Neural crest cell (in vitro differentiated cells): ENCODE measurements around the gene BOD1L1. TPM values are rescaled to one million over a fixed set of nuclear protein-coding genes. Genes with fewer than 3 reads are reported as not detected.
A peak's percentile ranks its signal among the peaks of the same experiment; 100 is the strongest.

ENCODE experiments used
- DNase-seq: peaks from one replicate; pipeline ENCODE4 v3.0.0; 2021; ENCODE audit warnings: low read depth, mixed read lengths, low spot score
- H3K27ac Mint-ChIP-seq: one replicate; pipeline ENCODE4 v1.8.0; 2021; ENCODE audit warnings: mild to moderate bottlenecking, mixed read lengths; ENCODE audit not compliant: unreplicated experiment
- H3K27me3 Mint-ChIP-seq: 2 replicates; pipeline ENCODE4 v1.8.0; 2021; ENCODE audit warnings: low read depth, mild to moderate bottlenecking, mixed read lengths
- H3K36me3 Mint-ChIP-seq: 2 replicates; pipeline ENCODE4 v1.8.0; 2021; ENCODE audit warnings: low read depth, mild to moderate bottlenecking, mixed read lengths
- H3K4me1 Mint-ChIP-seq: 2 replicates; pipeline ENCODE4 v1.8.0; 2021; ENCODE audit warnings: mixed read lengths
- H3K4me3 Mint-ChIP-seq: one replicate; pipeline ENCODE4 v1.8.0; 2021; ENCODE audit warnings: mild to moderate bottlenecking, mixed read lengths
- H3K9me3 Mint-ChIP-seq: 2 replicates; pipeline ENCODE4 v1.8.0; 2021; ENCODE audit warnings: mixed read lengths
- CTCF ChIP-seq: fragments of 200-600 bp; sonication (generic); conservative IDR thresholded peaks from 2 replicates; pipeline ENCODE4 v1.5.0; 2021; ENCODE audit warnings: antibody characterized with exemption, mild to moderate bottlenecking
- total RNA-seq: library from RNA; stranded (reverse); gene quantifications from 2 replicates; pipeline ENCODE4 v1.2.1, GENCODE V29; 2021

Gene BOD1L1
- total RNA-seq, 1 donor from 2014 or later = 27.9 TPM

GRCh38 chr4:13590766-13591165, 36.8 kb downstream of the BOD1L1 start:
- Mint-ChIP-seq H3K4me1 (no peaks in the 10 kb centered on the region), H3K9me3 (no peaks in the 10 kb centered on the region), H3K27me3 (no peaks in the 10 kb centered on the region), H3K4me3 (no peak overlapping the region), H3K27ac (no peak overlapping the region), H3K36me3 (no peaks in the 10 kb centered on the region)
- no peak for DNase-seq
- no peak for TF ChIP-seq CTCF

- no peaks in the 10 kb centered on the region for H3K27me3 Mint-ChIP-seq
- no peak overlapping the region for H3K4me3 Mint-ChIP-seq
- H3K36me3 Mint-ChIP-seq = peaks cover 3% of the 10 kb centered on the region
These were observed 38.6 kb downstream of the BOD1L1 start for GRCh38 chr4:13588954-13589353.

GRCh38 chr4:13584481-13584880, 43.0 kb downstream of the BOD1L1 start:
- H3K9me3 Mint-ChIP-seq = no peaks in the 10 kb centered on the region
- no peaks in the 10 kb centered on the region for H3K27me3 Mint-ChIP-seq
- peaks cover 5% of the 10 kb centered on the region for H3K36me3 Mint-ChIP-seq
- peak overlapping the region; percentile 83 for H3K27ac Mint-ChIP-seq
- no peaks in the 10 kb centered on the region for H3K4me1 Mint-ChIP-seq
- no peak overlapping the region for H3K4me3 Mint-ChIP-seq
- no peak for DNase-seq
- no peak for TF ChIP-seq CTCF

More at GRCh38 chr4:13588954-13589353, 38.6 kb downstream of the BOD1L1 start:
- TF ChIP-seq CTCF = no peak
- no peaks in the 10 kb centered on the region for H3K9me3 Mint-ChIP-seq
- no peak overlapping the region for H3K27ac Mint-ChIP-seq
- no peak for DNase-seq
- no peaks in the 10 kb centered on the region for H3K4me1 Mint-ChIP-seq

GRCh38 chr4:13580036-13580435, 47.5 kb downstream of the BOD1L1 start:
- Mint-ChIP-seq H3K4me3 (no peak overlapping the region), H3K36me3 (peaks cover 10% of the 10 kb centered on the region), H3K4me1 (no peaks in the 10 kb centered on the region), H3K27me3 (no peaks in the 10 kb centered on the region), H3K9me3 (no peaks in the 10 kb centered on the region), H3K27ac (no peak overlapping the region)
- no peak for TF ChIP-seq CTCF
- DNase-seq = no peak

GRCh38 chr4:13577660-13578059, 49.9 kb downstream of the BOD1L1 start:
- Mint-ChIP-seq H3K9me3 (no peaks in the 10 kb centered on the region), H3K27ac (no peak overlapping the region), H3K36me3 (peaks cover 7% of the 10 kb centered on the region), H3K27me3 (no peaks in the 10 kb centered on the region), H3K4me1 (no peaks in the 10 kb centered on the region), H3K4me3 (no peak overlapping the region)
- no peak for DNase-seq
- TF ChIP-seq CTCF = no peak

- Mint-ChIP-seq H3K27me3 (no peaks in the 10 kb centered on the region), H3K9me3 (no peaks in the 10 kb centered on the region), H3K36me3 (peaks cover 10% of the 10 kb centered on the region), H3K4me1 (no peaks in the 10 kb centered on the region), H3K4me3 (no peak overlapping the region), H3K27ac (no peak overlapping the region)
- TF ChIP-seq CTCF = no peak
- DNase-seq = no peak
These were observed 56.6 kb downstream of the BOD1L1 start for GRCh38 chr4:13570916-13571315.
